ENCODE data around the gene FEZ2. TPM values are rescaled to one million over a fixed set of nuclear protein-coding genes. Genes with fewer than 3 reads are reported as not detected.

The FEZ2 gene
- total and polyA plus RNA-seq, 2 donors (not counting 3 experiments of a cell fraction or from before 2014, with no cell fraction given) = 41.2 to 72.4 TPM

- DNase-seq (ENCODE audit: low read depth, low spot score) (no peak), FAIRE-seq (no peak)
- POLR2A ChIA-PET = no interaction called here
- no TSS peak for BruUV-seq (replicated peaks)
- Histone ChIP-seq H3K9me3 (replicated peaks; ENCODE audit: control insufficient read depth, insufficient read depth, low read length) (no peaks in the 10 kb centered on the region), H3K9me1 (replicated peaks; ENCODE audit: control insufficient read depth, extremely low read depth, insufficient read depth, low read length) (no peaks in the 10 kb centered on the region), H3K4me3 (replicated peaks in 1 of 3; ENCODE audit: insufficient read depth in 1 of 3, low read depth in 1 of 3, low read length in 3 of 3) (no peak overlapping the region), H3K4me1 (ENCODE audit: control insufficient read depth, extremely low read depth, insufficient read depth, low read length) (peaks cover 11% of the 10 kb centered on the region), H3K4me2 (ENCODE audit: insufficient read depth, low read length) (no peak overlapping the region), H3K36me3 (ENCODE audit: control insufficient read depth in 2 of 2, extremely low read depth in 1 of 2, insufficient read depth in 2 of 2, low read length in 2 of 2) (peaks cover 39 to 46% of the 10 kb centered on the region in 2 experiments), H3K9ac (replicated peaks; ENCODE audit: extremely low read depth, insufficient read depth, low read length) (no peak overlapping the region), H2AFZ (ENCODE audit: low read depth, low read length) (no peak overlapping the region), H4K20me1 (replicated peaks; ENCODE audit: control insufficient read depth, extremely low read depth, insufficient read depth, low read length) (no peaks in the 10 kb centered on the region), H3K27ac (ENCODE audit: insufficient read depth, low read depth, low read length) (no peak overlapping the region), H3K27me3 (ENCODE audit: control insufficient read depth in 2 of 2, insufficient read depth in 2 of 2, low read length in 2 of 2) (no peaks in the 10 kb centered on the region), H3K79me2 (ENCODE audit: control insufficient read depth, insufficient read depth, low read length) (peaks cover 29% of the 10 kb centered on the region)
- intact Hi-C loops (cut with micrococcal nuclease) (no loop called here), dilution Hi-C loops (cut with MboI; ENCODE audit: extremely low pct_ligation_motif_present, low sequenced_read_pairs) (no loop called here)
- CTCF ChIA-PET = interaction anchor here (1.2 to 2.3 kb wide), 2 partner anchors 135 to 176 kb away, joined by 3 to 8 read pairs; no protein-coding TSS in a partner anchor
- TF ChIP-seq POLR2A (IDR thresholded peaks at IDR 0.05; ENCODE audit: low read depth, low read length) (no peak), JUN (IDR thresholded peaks at IDR 0.05; ENCODE audit: borderline replicate concordance, insufficient read depth, insufficient read length, low read depth) (no peak), MYC (IDR thresholded peaks at IDR 0.05; ENCODE audit: low read depth, low read length) (no peak)
Measured at GRCh38 chr2:36528766-36529392, 69.1 kb downstream of the FEZ2 start.

- Histone ChIP-seq H3K27ac (ENCODE audit: insufficient read depth, low read depth, low read length) (peak overlapping the region; percentile 3), H3K4me2 (ENCODE audit: insufficient read depth, low read length) (no peak overlapping the region), H3K4me1 (ENCODE audit: control insufficient read depth, extremely low read depth, insufficient read depth, low read length) (peaks cover 16% of the 10 kb centered on the region), H4K20me1 (replicated peaks; ENCODE audit: control insufficient read depth, extremely low read depth, insufficient read depth, low read length) (no peaks in the 10 kb centered on the region), H2AFZ (ENCODE audit: low read depth, low read length) (no peak overlapping the region), H3K9me1 (replicated peaks; ENCODE audit: control insufficient read depth, extremely low read depth, insufficient read depth, low read length) (no peaks in the 10 kb centered on the region), H3K27me3 (ENCODE audit: control insufficient read depth in 2 of 2, insufficient read depth in 2 of 2, low read length in 2 of 2) (no peaks in the 10 kb centered on the region), H3K9ac (replicated peaks; ENCODE audit: extremely low read depth, insufficient read depth, low read length) (no peak overlapping the region), H3K79me2 (ENCODE audit: control insufficient read depth, insufficient read depth, low read length) (peaks cover 35% of the 10 kb centered on the region), H3K36me3 (ENCODE audit: control insufficient read depth in 2 of 2, extremely low read depth in 1 of 2, insufficient read depth in 2 of 2, low read length in 2 of 2) (peaks cover 43 to 45% of the 10 kb centered on the region in 2 experiments), H3K9me3 (replicated peaks; ENCODE audit: control insufficient read depth, insufficient read depth, low read length) (no peaks in the 10 kb centered on the region), H3K4me3 (replicated peaks in 1 of 3; ENCODE audit: insufficient read depth in 1 of 3, low read depth in 1 of 3, low read length in 3 of 3) (no peak overlapping the region)
- DNase-seq (ENCODE audit: low read depth, low spot score) = no peak
- TF ChIP-seq POLR2AphosphoS5 (IDR thresholded peaks at IDR 0.05; ENCODE audit: insufficient read depth, low read depth, low read length) = no peak
- intact Hi-C loops (cut with micrococcal nuclease) (no loop called here), dilution Hi-C loops (cut with MboI; ENCODE audit: extremely low pct_ligation_motif_present, low sequenced_read_pairs) (no loop called here)
- ChIA-PET POLR2A (no interaction called here), CTCF (interaction anchor here (0.8 to 1.7 kb wide), 5 partner anchors 9 to 257 kb away, joined by 3 to 8 read pairs (median 3); no protein-coding TSS in a partner anchor)
- no peak for FAIRE-seq
- BruUV-seq (replicated peaks) = no TSS peak
Measured at GRCh38 chr2:36528274-36528673, 69.7 kb downstream of the FEZ2 start.
